PC-3 (cell line): Measurements from ENCODE around the gene SFRP5. TPM values are rescaled to one million over a fixed set of nuclear protein-coding genes. Genes with fewer than 3 reads are reported as not detected.

ENCODE experiments used
- ATAC-seq: fragments of 200-7000 bp; cut with Tn5 transposase; 2 replicates; pipeline ENCODE4 v1.9.1; 2020; ENCODE audit warnings: mild to moderate bottlenecking, moderate library complexity
- BruUV-seq: library from RNA; stranded (reverse); fragments of 400-500 nt; replicated peaks from 2 replicates; lab custom pipeline; 2021; lab: Mats Ljungman, UMichigan
- CTCF ChIA-PET: fragments of 300-600 bp; sonication (Branson Sonifier 250); formaldehyde crosslinking; loops from one replicate; lab custom pipeline; 2022; ENCODE audit warnings: antibody characterized with exemption; lab: Charles Lee
- POLR2A ChIA-PET: fragments of 300-600 bp; sonication (Branson Sonifier 250); formaldehyde crosslinking; loops from one replicate; lab custom pipeline; 2022; ENCODE audit warnings: antibody characterized with exemption; ENCODE audit not compliant: unreplicated experiment; lab: Charles Lee
- DNase-seq: peaks from one replicate; pipeline ENCODE4 v3.0.0-alpha.2; 2015
- H2AFZ ChIP-seq: fragments of 300-600 bp; sonication (generic); 2 replicates; pipeline ENCODE4 v1.6.0; 2016; ENCODE audit warnings: antibody characterized with exemption, low read length
- H3F3A ChIP-seq: fragments of 300-600 bp; sonication (generic); one replicate; pipeline ENCODE4 v1.6.0; 2017; ENCODE audit warnings: antibody characterized with exemption, low read length, control low read depth, mild to moderate bottlenecking; ENCODE audit not compliant: unreplicated experiment
- H3K27ac ChIP-seq: fragments of 300-600 bp; sonication (generic); 2 replicates; pipeline ENCODE4 v1.5.1; 2016; ENCODE audit warnings: mild to moderate bottlenecking, low read length
- H3K27me3 ChIP-seq: fragments of 300-600 bp; sonication (generic); 2 replicates; pipeline ENCODE4 v1.6.1; 2016; ENCODE audit warnings: low read length, mixed read lengths
- H3K36me3 ChIP-seq: fragments of 300-600 bp; sonication (generic); 2 replicates; pipeline ENCODE4 v1.6.1; 2016; ENCODE audit warnings: low read depth, mixed run types, low read length, mixed read lengths
- H3K4me1 ChIP-seq: fragments of 300-600 bp; sonication (generic); 2 replicates; pipeline ENCODE4 v1.5.1; 2016; ENCODE audit warnings: low read length; ENCODE audit not compliant: insufficient read depth
- H3K4me2 ChIP-seq: fragments of 300-600 bp; sonication (generic); 2 replicates; pipeline ENCODE4 v1.6.0; 2016; ENCODE audit warnings: low read length
- H3K4me3 ChIP-seq: fragments of 300-600 bp; sonication (generic); 2 replicates; pipeline ENCODE4 v1.5.1; 2016; ENCODE audit warnings: mild to moderate bottlenecking, low read length, mixed read lengths
- H3K79me2 ChIP-seq: fragments of 300-600 bp; sonication (generic); 2 replicates; pipeline ENCODE4 v1.6.1; 2017; ENCODE audit warnings: low read length, mixed read lengths
- H3K9ac ChIP-seq: fragments of 300-600 bp; sonication (generic); 2 replicates; pipeline ENCODE4 v1.6.0; 2016; ENCODE audit warnings: mild to moderate bottlenecking, low read length
- H3K9me2 ChIP-seq: fragments of 300-600 bp; sonication (generic); replicated peaks from 2 replicates; pipeline ENCODE4 v1.6.1; 2016; ENCODE audit warnings: mixed run types, low read length, mixed read lengths
- H3K9me3 ChIP-seq: fragments of 300-600 bp; sonication (generic); 2 replicates; pipeline ENCODE4 v1.6.1; 2016; ENCODE audit warnings: low read length, mixed read lengths
- H4K20me1 ChIP-seq: fragments of 300-600 bp; sonication (generic); 2 replicates; pipeline ENCODE4 v1.6.1; 2016; ENCODE audit warnings: low read length, mixed read lengths
- EZH2 ChIP-seq: fragments of 300-600 bp; sonication (generic); IDR thresholded peaks from one replicate; pipeline ENCODE4 v1.6.1; 2017; ENCODE audit warnings: antibody characterized with exemption, mild to moderate bottlenecking, low read length; ENCODE audit not compliant: unreplicated experiment
- EZH2phosphoT487 ChIP-seq: fragments of 300-600 bp; sonication (generic); IDR thresholded peaks from 2 replicates; pipeline ENCODE4 v1.6.1; 2018; ENCODE audit warnings: mild to moderate bottlenecking, antibody characterized with exemption, low read length, borderline replicate concordance
- intact Hi-C: fragments of 100-400 bp; cut with micrococcal nuclease; formaldehyde crosslinking; loops from 2 replicates; pipeline ENCODE4 v1.9.0; 2023
- total RNA-seq: library from RNA; depleted of rRNA; stranded (reverse); fragments of >200 nt; gene quantifications from 2 replicates; pipeline ENCODE4 v1.2.3, GENCODE V29; 2014
- TF ChIP-seq, protein P1 (sequence below): fragments of 300-600 bp; sonication (generic); conservative IDR thresholded peaks from 2 replicates; pipeline ENCODE4 v1.5.1; 2017; ENCODE audit warnings: antibody characterized with exemption, low read depth, mild to moderate bottlenecking, low read length

SFRP5 gene
- total RNA-seq, 1 experiment from 2014 or later = not detected

DNA sequence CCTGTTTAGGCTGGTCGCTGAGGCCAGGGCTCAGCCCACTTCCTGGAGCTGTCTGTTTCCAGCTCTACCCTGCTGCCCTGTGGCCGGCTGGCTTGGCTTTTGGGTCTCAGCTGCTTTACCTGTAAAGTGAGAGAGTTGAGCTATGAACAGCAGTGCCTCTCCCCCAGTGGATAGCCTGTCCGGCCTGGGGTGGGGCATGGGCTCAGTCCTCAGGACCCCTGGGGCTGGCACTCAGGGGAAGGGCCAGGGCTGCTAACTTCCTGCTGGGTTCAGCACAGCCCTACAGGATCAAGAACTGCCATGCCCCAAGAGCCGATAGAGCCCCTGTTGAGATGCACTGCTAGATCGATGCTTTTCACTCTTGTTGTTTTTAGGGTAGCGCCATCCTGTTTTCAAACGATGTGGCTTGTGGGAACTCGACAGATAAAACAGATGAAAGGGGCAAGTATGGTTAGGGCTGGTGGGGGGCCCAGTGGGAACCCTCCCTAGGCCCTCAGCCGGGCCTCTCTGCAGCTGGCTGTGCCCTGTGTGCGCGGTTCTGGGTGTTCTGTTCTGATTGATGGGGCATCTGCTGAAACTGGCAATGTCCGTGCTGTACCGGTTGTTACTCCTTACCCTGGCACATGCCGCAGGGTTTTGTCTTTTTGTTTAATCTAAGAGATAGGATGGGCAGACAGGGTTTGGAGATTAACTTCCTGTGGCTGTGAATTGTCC, 10.0 kb upstream of the SFRP5 start:
- TF ChIP-seq EZH2phosphoT487 = no peak
- TF ChIP-seq, protein P1, sequence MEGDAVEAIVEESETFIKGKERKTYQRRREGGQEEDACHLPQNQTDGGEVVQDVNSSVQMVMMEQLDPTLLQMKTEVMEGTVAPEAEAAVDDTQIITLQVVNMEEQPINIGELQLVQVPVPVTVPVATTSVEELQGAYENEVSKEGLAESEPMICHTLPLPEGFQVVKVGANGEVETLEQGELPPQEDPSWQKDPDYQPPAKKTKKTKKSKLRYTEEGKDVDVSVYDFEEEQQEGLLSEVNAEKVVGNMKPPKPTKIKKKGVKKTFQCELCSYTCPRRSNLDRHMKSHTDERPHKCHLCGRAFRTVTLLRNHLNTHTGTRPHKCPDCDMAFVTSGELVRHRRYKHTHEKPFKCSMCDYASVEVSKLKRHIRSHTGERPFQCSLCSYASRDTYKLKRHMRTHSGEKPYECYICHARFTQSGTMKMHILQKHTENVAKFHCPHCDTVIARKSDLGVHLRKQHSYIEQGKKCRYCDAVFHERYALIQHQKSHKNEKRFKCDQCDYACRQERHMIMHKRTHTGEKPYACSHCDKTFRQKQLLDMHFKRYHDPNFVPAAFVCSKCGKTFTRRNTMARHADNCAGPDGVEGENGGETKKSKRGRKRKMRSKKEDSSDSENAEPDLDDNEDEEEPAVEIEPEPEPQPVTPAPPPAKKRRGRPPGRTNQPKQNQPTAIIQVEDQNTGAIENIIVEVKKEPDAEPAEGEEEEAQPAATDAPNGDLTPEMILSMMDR = no peak
- no peak for TF ChIP-seq EZH2
- H3K4me2 ChIP-seq = no peak overlapping the region
- H3K9me3 ChIP-seq = no peaks in the 10 kb centered on the region
- no peak overlapping the region for H3K9ac ChIP-seq
- no peaks in the 10 kb centered on the region for H3K9me2 ChIP-seq
- ATAC-seq = no peak
- no peaks in the 10 kb centered on the region for H3K36me3 ChIP-seq
- no peak for DNase-seq
- no peaks in the 10 kb centered on the region for H3K79me2 ChIP-seq
- intact Hi-C loops = no loop called here
- no peak overlapping the region for H2AFZ ChIP-seq
- H3K27me3 ChIP-seq = no peaks in the 10 kb centered on the region
- POLR2A ChIA-PET = no interaction called here
- no peaks in the 10 kb centered on the region for H4K20me1 ChIP-seq
- CTCF ChIA-PET = no interaction called here
- BruUV-seq = no TSS peak
- no peak overlapping the region for H3K27ac ChIP-seq
- no peaks in the 10 kb centered on the region for H3F3A ChIP-seq
- H3K4me3 ChIP-seq = no peak overlapping the region
- H3K4me1 ChIP-seq = no peaks in the 10 kb centered on the region

- ChIA-PET CTCF (no interaction called here), POLR2A (no interaction called here)
- H3K9me2 ChIP-seq = no peaks in the 10 kb centered on the region
- no peaks in the 10 kb centered on the region for H3K27me3 ChIP-seq
- H3K79me2 ChIP-seq = no peaks in the 10 kb centered on the region
- H2AFZ ChIP-seq = no peak overlapping the region
- no peak overlapping the region for H3K4me2 ChIP-seq
- TF ChIP-seq EZH2phosphoT487 (no peak), EZH2 (no peak)
- H3K36me3 ChIP-seq = no peaks in the 10 kb centered on the region
- no peak overlapping the region for H3K9ac ChIP-seq
- intact Hi-C loops = no loop called here
- H4K20me1 ChIP-seq = no peaks in the 10 kb centered on the region
- H3K4me1 ChIP-seq = no peaks in the 10 kb centered on the region
- BruUV-seq = no TSS peak
- DNase-seq (no peak), ATAC-seq (no peak)
- no peak overlapping the region for H3K4me3 ChIP-seq
- no peak overlapping the region for H3K27ac ChIP-seq
- H3K9me3 ChIP-seq = no peaks in the 10 kb centered on the region
- no peaks in the 10 kb centered on the region for H3F3A ChIP-seq
Observed at GRCh38 chr10:97780841-97781617, 9.2 kb upstream of the SFRP5 start.

GRCh38 chr10:97779975-97780374, 8.2 kb upstream of the SFRP5 start:
- POLR2A ChIA-PET = no interaction called here
- no peak for DNase-seq
- Histone ChIP-seq H3K9me3 (no peaks in the 10 kb centered on the region), H3K9me2 (no peaks in the 10 kb centered on the region), H4K20me1 (no peaks in the 10 kb centered on the region), H3K9ac (no peak overlapping the region), H3K27ac (no peak overlapping the region), H3K4me1 (no peaks in the 10 kb centered on the region), H3K79me2 (no peaks in the 10 kb centered on the region), H3K4me2 (no peak overlapping the region), H2AFZ (no peak overlapping the region), H3F3A (no peaks in the 10 kb centered on the region), H3K36me3 (no peaks in the 10 kb centered on the region), H3K27me3 (no peaks in the 10 kb centered on the region), H3K4me3 (no peak overlapping the region)
- TF ChIP-seq EZH2 (no peak), EZH2phosphoT487 (no peak)
- TF ChIP-seq, protein P1 = no peak
- no TSS peak for BruUV-seq
- intact Hi-C loops = no loop called here
- CTCF ChIA-PET = no interaction called here
- no peak for ATAC-seq
